ENCODE measurements around the gene BRCA1. TPM values are rescaled to one million over a fixed set of nuclear protein-coding genes. Genes with fewer than 3 reads are reported as not detected.

BRCA1 gene
- polyA plus RNA-seq, 3 donors: 0.87 to 2.6 (median 1.9) TPM

DNA sequence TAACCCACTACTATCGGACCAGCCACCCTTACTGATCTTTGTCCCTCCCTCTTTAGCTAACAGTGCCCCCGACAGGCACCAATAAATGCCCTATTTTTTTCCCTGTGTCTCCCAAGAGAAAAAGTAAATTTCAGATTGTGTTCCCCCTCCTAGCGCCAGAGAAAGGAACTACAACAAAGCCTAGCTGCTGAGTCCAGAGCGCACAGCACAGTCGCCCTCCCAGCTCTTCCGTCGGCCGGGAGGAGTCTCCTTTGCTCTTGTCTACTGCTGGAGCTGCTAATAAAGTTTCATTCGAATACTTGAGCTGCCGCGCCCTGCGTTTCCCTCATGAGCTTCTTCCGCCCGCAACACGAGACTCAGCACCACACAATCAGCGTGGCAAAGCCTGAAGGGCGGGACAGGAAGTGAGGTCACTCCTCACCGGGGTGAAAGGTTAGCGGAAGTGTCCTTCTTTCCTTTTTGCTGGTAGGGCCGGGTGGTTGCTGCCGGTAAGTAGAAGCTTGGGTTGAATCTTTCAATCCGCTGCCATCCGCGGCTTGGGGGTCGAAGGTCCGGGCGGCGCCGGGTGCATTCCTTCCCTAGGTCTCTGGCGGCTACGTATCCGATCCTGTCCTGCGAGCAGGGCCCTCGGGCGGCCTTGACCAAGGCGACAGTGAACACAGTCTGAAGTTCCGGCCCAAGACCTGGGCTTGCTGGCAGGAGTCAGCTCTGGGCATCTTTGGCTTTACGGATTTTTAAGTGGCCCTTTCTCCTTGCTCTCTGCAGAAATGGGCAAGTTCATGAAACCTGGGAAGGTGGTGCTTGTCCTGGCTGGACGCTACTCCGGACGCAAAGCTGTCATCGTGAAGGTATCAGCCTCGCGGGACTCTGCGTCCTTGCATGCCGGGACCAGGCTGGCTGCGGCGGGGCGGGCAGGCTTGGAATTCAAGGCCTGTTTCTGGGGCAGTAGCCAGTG lies 126.9 kb downstream of the BRCA1 start, which contains the start of gene RPL27:
Gene RPL27 (plus strand): TSS at position 436 of the 955 bp plus-strand sequence. CDS start 332 bp downstream, at position 768.
- H3K36me3 Mint-ChIP-seq: peaks cover 50 to 58% of the 10 kb centered on the region in 2 donors
- WGBS (ENCODE audit: insufficient coverage): under 1% methylated on average over 43 of the region's 49 CpGs
- H3K4me3 Mint-ChIP-seq: peak within 1 kb of the TSS; percentile 91 to 99
- TF ChIP-seq, protein P1, sequence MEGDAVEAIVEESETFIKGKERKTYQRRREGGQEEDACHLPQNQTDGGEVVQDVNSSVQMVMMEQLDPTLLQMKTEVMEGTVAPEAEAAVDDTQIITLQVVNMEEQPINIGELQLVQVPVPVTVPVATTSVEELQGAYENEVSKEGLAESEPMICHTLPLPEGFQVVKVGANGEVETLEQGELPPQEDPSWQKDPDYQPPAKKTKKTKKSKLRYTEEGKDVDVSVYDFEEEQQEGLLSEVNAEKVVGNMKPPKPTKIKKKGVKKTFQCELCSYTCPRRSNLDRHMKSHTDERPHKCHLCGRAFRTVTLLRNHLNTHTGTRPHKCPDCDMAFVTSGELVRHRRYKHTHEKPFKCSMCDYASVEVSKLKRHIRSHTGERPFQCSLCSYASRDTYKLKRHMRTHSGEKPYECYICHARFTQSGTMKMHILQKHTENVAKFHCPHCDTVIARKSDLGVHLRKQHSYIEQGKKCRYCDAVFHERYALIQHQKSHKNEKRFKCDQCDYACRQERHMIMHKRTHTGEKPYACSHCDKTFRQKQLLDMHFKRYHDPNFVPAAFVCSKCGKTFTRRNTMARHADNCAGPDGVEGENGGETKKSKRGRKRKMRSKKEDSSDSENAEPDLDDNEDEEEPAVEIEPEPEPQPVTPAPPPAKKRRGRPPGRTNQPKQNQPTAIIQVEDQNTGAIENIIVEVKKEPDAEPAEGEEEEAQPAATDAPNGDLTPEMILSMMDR (IDR thresholded peaks at IDR 0.05): peak; percentile 95
- peaks cover 39% of the 10 kb centered on the region for H4K20me1 ChIP-seq (ENCODE audit: insufficient read depth, low read length)
- peak within 1 kb of the TSS; percentile 96 to 99 (median 99) for H3K27ac Mint-ChIP-seq
- peak; percentile 99 to 100 (median 99) for DNase-seq
- H3K79me2 ChIP-seq (ENCODE audit: insufficient read depth, low read length): peaks cover 38% of the 10 kb centered on the region
- peaks cover 0 to 3% (median 0%) of the 10 kb centered on the region in 3 donors for H3K27me3 Mint-ChIP-seq (ENCODE audit: low read depth in 3 of 3)
- no peaks in the 10 kb centered on the region for H3K9me3 ChIP-seq (replicated peaks in 1 of 2; ENCODE audit: control insufficient read depth in 1 of 2, insufficient read depth in 1 of 2, low read length in 2 of 2)
- H2AFZ ChIP-seq (ENCODE audit: insufficient read depth, low read depth, low read length, poor library complexity, severe bottlenecking): peak within 1 kb of the TSS; percentile 88
- H3K27me3 ChIP-seq (ENCODE audit: control insufficient read depth in 2 of 2, insufficient read depth in 2 of 2, low read length in 2 of 2): no peaks in the 10 kb centered on the region
- peaks cover 47 to 50% of the 10 kb centered on the region in 2 donors for H3K4me1 ChIP-seq (ENCODE audit: control insufficient read depth in 1 of 2, insufficient read depth in 2 of 2, low read length in 2 of 2)
- H3K9ac ChIP-seq (ENCODE audit: insufficient read depth, low read length, poor library complexity, severe bottlenecking): peak within 1 kb of the TSS; percentile 99
- peak within 1 kb of the TSS; percentile 94 to 99 for H3K27ac ChIP-seq (ENCODE audit: low read depth in 1 of 2, low read length in 2 of 2)
- H3K4me3 ChIP-seq (replicated peaks in 1 of 3; ENCODE audit: low read depth in 2 of 3, low read length in 3 of 3): peak within 1 kb of the TSS; percentile 71 to 99 (median 76)
- peak within 1 kb of the TSS; percentile 90 for H3K4me2 ChIP-seq (replicated peaks; ENCODE audit: extremely low read depth, low read length, poor library complexity, severe bottlenecking)
- peaks cover 28 to 50% of the 10 kb centered on the region in 2 donors for H3K36me3 ChIP-seq (replicated peaks in 1 of 2; ENCODE audit: control insufficient read depth in 1 of 2, insufficient read depth in 2 of 2, low read length in 2 of 2)
- H3K4me1 Mint-ChIP-seq: peaks cover 45% of the 10 kb centered on the region
- no peaks in the 10 kb centered on the region for H3K9me3 Mint-ChIP-seq
- intact Hi-C loops (cut with micrococcal nuclease): loop anchor here (5.0 to 10.0 kb wide), 3 partner anchors 153 to 431 kb away; partner anchors contain the start of genes AOC2 (in 2 of the 2) and MLX (in 1 of the 2)

DNA sequence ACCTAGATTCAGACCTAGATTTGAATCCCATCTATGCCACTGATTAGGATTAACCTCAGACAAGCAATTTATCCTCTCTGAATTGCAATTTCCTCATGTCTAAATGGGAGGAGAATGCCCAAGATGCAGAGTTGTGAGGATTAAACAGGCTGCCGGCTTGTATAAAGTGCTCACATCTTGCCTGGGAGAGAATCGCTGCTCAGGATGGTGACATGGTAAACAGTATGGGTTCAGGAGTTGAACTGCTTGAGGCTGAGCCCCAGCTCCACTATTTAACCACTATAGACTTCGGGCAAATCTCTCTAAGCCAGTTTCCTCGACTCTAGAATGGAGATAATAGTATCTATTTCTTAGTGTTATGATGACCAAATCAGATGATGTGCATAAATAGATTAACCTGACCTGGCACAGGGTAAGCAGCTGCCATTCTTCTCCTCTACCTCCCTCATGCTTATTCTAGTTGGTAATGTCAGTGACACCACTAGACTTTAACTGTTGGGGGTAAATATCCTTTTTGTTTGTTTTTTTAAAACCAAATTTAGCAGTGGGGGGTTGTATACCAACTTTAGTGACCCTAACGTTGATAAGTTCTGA lies 127.7 kb downstream of the BRCA1 start:
- TF ChIP-seq, protein P1 (IDR thresholded peaks at IDR 0.05): no peak
- H3K36me3 ChIP-seq (replicated peaks in 1 of 2; ENCODE audit: control insufficient read depth in 1 of 2, insufficient read depth in 2 of 2, low read length in 2 of 2): peaks cover 27 to 50% of the 10 kb centered on the region in 2 donors

More for the DNA sequence above, 127.7 kb downstream of the BRCA1 start:
- peak overlapping the region in 2 of 3 experiments; percentile 4 to 99 for H3K4me3 ChIP-seq (replicated peaks in 1 of 3; ENCODE audit: low read depth in 2 of 3, low read length in 3 of 3)
- Mint-ChIP-seq H3K27ac (peak overlapping the region; percentile 91 to 99 (median 99)), H3K36me3 (peaks cover 49 to 58% of the 10 kb centered on the region in 2 donors), H3K27me3 (ENCODE audit: low read depth in 3 of 3) (peaks cover 0 to 3% (median 0%) of the 10 kb centered on the region in 3 donors), H3K4me1 (peaks cover 45% of the 10 kb centered on the region), H3K4me3 (peak overlapping the region; percentile 91 to 99), H3K9me3 (no peaks in the 10 kb centered on the region)
- no peaks in the 10 kb centered on the region for H3K27me3 ChIP-seq (ENCODE audit: control insufficient read depth in 2 of 2, insufficient read depth in 2 of 2, low read length in 2 of 2)
- no peak overlapping the region for H3K9ac ChIP-seq (ENCODE audit: insufficient read depth, low read length, poor library complexity, severe bottlenecking)
- peak overlapping the region; percentile 67 to 94 for H3K27ac ChIP-seq (ENCODE audit: low read depth in 1 of 2, low read length in 2 of 2)
- no peaks in the 10 kb centered on the region for H3K9me3 ChIP-seq (replicated peaks in 1 of 2; ENCODE audit: control insufficient read depth in 1 of 2, insufficient read depth in 1 of 2, low read length in 2 of 2)
- peaks cover 33% of the 10 kb centered on the region for H3K79me2 ChIP-seq (ENCODE audit: insufficient read depth, low read length)
- H2AFZ ChIP-seq (ENCODE audit: insufficient read depth, low read depth, low read length, poor library complexity, severe bottlenecking): peak overlapping the region; percentile 65
- peaks cover 46 to 49% of the 10 kb centered on the region in 2 donors for H3K4me1 ChIP-seq (ENCODE audit: control insufficient read depth in 1 of 2, insufficient read depth in 2 of 2, low read length in 2 of 2)
- peaks cover 39% of the 10 kb centered on the region for H4K20me1 ChIP-seq (ENCODE audit: insufficient read depth, low read length)
- H3K4me2 ChIP-seq (replicated peaks; ENCODE audit: extremely low read depth, low read length, poor library complexity, severe bottlenecking): peak overlapping the region; percentile 90
- intact Hi-C loops (cut with micrococcal nuclease): loop anchor here (5.0 to 10.0 kb wide), 3 partner anchors 153 to 430 kb away; partner anchors contain the start of genes AOC2 (in 2 of the 2) and MLX (in 1 of the 2)
- DNase-seq: no peak
- WGBS (ENCODE audit: insufficient coverage): no CpG with 5 or more reads among the region's 5 CpGs
